NCI-H345 treated with DMSO at 0.1 percent for 48 hours (cell line): ENCODE results near the gene LXN.
A peak's percentile ranks its signal among the peaks of the same experiment; 100 is the strongest.

ENCODE experiments used
- DNase-seq: peaks from one replicate; lab custom pipeline; 2025; ENCODE audit not compliant: unreplicated experiment; lab: John Stamatoyannopoulos, UW

LXN gene

DNA sequence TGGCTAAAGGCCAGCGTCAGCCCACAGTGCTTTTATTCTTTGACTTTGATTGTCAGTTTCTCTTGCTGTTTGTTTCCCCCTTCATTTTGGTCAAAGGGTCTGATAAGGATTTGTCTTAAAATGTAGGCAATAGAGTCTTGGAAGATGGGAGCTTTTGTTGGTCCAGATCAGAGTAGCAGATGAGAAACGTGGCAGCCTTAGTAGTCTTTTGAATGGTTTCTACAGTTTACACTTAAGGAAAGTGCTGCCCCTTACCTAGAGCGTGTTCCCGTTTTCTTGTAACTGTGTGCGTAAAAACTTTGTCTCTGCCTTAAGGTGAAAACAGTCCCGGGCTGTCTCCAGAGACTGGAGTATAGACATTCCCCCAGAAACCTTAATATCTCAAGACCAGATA, 630 bp downstream of the LXN start:
- no peak for DNase-seq

GRCh38 chr3:158668506-158668905, 3.9 kb downstream of the LXN start:
- no peak for DNase-seq

DNA sequence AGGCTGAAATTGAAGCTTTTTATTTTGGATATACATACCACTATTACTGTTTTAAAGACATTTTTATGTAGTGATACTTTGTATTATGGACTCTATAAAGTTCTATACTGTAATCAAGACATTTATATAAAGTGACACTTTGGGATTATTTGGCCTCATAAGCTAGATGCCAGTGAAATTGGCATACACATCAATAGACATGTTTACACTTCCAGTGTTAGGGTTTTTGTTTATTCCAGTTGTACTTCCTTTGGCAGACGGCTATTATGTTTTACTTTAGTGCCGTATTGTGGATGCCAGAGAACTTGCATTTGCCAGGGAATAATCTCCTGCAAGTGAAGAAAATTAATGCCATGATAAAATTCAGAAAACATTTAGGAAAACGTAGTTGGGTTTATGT, 6.0 kb downstream of the LXN start:
- DNase-seq, result no peak

DNA sequence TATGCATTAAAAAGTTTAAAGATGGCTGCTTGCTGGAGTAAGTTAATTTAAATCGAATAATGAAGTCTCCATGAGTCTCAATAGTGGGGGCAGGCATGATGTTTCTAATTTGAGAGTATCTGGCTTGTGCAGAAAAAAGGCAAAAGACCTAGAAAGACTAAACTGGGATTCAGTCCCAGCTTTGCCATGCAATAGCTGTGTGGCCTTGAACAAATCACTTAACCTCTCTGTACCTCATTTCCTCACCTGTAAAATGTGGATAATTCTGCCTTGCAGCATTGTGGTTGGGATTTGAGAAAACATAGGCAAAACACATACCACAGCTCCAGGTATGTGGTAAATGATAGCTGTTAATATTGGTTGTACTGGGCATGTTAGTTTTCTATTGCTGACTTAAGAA, 8.6 kb downstream of the LXN start:
- no peak for DNase-seq

DNA sequence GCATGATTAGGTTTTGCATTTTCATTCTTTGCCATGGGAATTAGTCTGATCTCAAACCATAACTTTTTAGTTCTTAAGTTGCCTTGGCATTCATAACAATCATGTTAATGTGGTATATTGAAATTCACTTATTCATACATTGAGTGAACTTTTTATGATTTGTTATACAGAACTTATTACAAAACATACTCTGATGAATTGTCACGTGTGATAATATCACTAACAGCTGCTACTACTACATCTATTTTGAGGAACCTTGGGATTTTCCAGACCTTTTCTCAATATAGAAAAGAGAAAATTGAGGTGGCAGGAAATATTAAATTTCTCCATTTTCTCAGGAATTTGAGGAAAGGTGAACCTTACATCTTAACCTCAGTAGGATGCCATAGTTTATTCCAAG, 9.2 kb downstream of the LXN start:
- DNase-seq, result no peak

DNA sequence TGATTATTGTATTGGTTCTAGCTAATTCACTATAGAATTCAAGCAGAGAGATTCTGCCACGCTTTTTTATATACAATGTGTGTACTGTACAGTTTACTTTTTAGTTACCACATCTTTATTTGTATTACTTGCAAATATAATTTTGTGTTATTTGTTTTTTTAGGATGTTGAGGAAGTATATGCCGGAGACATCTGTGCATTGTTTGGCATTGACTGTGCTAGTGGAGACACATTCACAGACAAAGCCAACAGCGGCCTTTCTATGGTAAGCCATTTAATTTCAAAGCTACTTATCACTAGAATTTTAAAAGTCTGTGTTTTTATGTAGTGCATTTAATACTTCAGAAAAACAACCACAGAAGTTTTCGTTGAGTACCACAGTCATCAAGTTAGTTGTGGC, 11.7 kb downstream of the LXN start:
- no peak for DNase-seq

GRCh38 chr3:158659454-158660237, 12.8 kb downstream of the LXN start:
- DNase-seq, result no peak

GRCh38 chr3:158658889-158659288, 13.6 kb downstream of the LXN start:
- DNase-seq, result no peak

- DNase-seq, result no peak
Observed at GRCh38 chr3:158652463-158652862, 20.0 kb downstream of the LXN start.

- DNase-seq, result no peak
Observed at GRCh38 chr3:158651192-158651591, 21.3 kb downstream of the LXN start.

DNA sequence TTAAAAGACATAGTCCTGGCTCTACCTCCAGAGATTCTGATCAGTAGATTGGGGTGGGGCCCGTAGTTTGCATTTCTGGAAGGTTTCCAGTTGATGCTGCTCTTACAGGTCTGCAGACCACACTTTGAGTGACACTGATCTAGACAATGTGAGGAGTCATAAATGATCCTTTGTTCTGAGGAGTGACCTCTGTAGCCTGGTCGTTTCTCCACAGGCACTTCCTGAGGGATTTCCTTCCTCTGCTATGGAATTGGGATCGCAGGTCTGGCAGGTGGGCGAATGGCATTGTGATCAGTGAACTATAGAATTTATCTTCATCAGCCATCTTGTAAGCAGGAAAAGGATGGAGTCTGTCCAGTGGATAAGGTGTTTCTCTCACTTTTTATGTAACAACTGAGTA, 22.7 kb downstream of the LXN start:
- no peak for DNase-seq

GRCh38 chr3:158644345-158644908, 28.0 kb downstream of the LXN start, which contains the start of gene GFM1:
Gene GFM1, plus strand, starts transcription at chr3:158644527. Its CDS starts 108 bp downstream, at chr3:158644635.
- peak; percentile 90 for DNase-seq

- no peak for DNase-seq
Observed at GRCh38 chr3:158642474-158643210, 29.8 kb downstream of the LXN start.

DNA sequence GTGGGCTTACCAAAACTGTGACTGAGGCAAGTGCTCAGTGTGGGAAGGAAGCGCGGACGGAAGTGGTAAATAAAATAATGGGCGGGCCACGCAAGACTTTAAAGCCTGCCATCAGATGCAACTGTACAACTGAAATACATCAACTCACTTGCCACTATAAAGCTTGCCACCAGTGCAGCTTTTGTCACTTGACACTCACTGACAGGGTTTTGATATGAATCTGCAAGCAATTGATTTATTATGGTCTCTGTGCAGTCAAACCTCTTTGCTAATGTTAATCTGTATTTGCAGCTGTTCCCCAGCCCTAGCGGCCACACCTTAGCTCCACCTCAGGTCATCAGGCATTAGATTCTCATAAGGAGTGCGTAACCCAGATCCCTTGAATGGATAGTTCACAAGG, 30.4 kb downstream of the LXN start:
- DNase-seq, result no peak

DNA sequence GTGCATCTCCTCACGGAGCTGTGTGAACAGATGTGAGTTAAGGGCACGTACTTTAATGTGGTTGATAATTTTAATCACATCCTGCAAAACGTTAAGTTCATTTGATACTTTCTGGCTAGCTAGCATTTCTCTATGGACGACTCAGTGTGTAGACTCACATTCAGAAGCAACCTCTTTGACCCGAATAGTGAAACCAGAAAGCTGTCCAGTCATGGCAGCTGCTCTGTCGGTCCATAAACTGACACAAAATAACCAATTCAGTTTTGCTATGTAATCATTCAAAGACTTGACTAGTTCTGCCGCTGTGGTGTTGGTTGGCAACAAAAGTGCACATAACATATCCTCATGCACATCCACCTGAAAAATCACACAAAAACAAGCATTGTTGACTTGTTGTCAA, 31.8 kb downstream of the LXN start:
- no peak for DNase-seq

DNA sequence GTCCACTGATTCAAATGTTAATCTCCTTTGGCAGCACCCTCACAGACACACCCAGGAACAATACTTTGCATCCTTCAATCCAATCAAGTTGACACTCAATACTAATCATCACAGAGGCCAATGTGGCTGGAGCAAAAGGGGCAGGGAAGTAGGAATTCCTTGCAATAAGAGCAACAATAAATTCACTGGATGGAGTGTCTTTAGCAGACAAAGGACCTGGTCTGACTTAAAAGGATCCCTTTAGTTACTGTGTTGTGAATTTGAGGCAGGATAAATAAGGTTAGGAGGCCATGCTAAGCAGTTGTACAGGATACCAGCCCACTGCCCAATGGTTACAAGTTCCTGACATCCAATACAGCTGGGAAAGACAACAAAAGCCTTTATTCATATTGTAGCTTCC, 40.5 kb downstream of the LXN start:
- DNase-seq, result no peak

GRCh38 chr3:158625881-158626280, 46.6 kb downstream of the LXN start:
- no peak for DNase-seq

- DNase-seq, result no peak
Observed at GRCh38 chr3:158617982-158618875, 54.2 kb downstream of the LXN start.
